Measurements from ENCODE around the gene CNNM1.

DNA sequence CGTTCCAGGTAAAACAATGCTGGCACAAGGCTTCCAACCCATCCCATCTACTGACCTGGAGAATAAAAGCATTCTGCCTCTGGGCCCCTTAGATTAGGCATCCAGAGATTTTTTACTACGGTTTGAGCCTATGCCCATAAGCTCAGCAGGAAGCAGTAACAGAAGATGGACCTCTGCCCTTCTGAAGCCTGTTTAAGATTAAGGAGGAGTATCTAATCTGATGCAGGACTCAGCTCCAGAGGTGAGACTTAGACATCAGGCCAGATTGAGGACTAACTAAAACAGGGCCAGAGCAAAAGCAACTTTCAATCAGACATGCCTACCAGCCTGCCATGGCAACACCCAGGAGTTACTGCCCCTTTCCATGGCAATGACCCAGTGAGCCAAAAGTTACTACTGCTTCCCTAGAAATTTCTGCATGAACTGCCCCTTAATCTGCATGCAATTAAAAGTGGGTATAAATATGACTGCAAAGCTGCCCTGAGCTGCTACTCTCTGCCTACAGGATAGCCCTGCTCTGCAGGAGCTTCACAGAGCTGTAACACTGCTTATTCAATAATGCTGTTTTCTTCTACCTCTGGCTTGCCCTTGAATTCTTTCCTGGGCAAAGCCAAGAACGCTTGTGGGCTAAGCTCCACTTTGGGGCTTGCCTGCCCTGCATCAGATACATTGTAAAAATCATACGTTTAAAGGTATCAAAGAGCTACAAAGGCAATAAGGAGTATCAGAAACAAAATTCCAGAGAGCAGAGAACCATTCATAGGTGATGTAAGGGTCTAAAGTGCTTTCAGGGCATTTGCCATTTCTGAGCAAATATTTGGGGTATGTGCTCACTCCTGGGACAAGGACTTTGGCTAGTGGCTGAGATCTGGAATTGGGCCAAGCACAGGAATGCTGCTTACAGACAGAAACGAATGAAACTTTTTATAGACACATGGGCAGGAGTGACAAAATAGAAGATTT lies 25.0 kb upstream of the CNNM1 start:
- no peak for TF ChIP-seq GATA2 (IDR thresholded peaks at IDR 0.05; ENCODE audit: low read depth, low read length)
- no peak for TF ChIP-seq GATA3 (IDR thresholded peaks at IDR 0.05; ENCODE audit: low read depth, low read length)
